HCT116 (cell line): ENCODE data around the gene RNGTT. TPM values are rescaled to one million over a fixed set of nuclear protein-coding genes. Genes with fewer than 3 reads are reported as not detected.

ENCODE experiments used
- ATAC-seq: fragments of 200-7000 bp; cut with Tn5 transposase; 2 replicates; pipeline ENCODE4 v1.9.1; 2020; ENCODE audit warnings: mild to moderate bottlenecking, moderate library complexity
- BruUV-seq: library from RNA; stranded (reverse); fragments of 400-500 nt; replicated peaks from 2 replicates; lab custom pipeline; 2021; lab: Mats Ljungman, UMichigan
- CTCF ChIA-PET: fragments of 300-600 bp; sonication (Branson Sonifier 250); formaldehyde crosslinking; loops from one replicate; lab custom pipeline; 2021; ENCODE audit warnings: antibody characterized with exemption; lab: Charles Lee
- POLR2A ChIA-PET: fragments of 300-600, 350-600 bp; sonication (Branson Sonifier 250); formaldehyde crosslinking; loops from one replicate; lab custom pipeline; 2021; ENCODE audit warnings: antibody characterized with exemption; lab: Charles Lee
- RAD21 ChIA-PET, 2 experiments: fragments of 300-600 bp; sonication (Branson Sonifier 250); formaldehyde crosslinking; loops; one replicate each; lab custom pipeline; 2023; ENCODE audit warnings: low total read pairs in 2 of 2; ENCODE audit not compliant: uncharacterized antibody in 2 of 2, unreplicated experiment in 2 of 2, low non-redundant PET in 1 of 2; lab: Charles Lee
- DNase-seq: peaks from one replicate; pipeline ENCODE4 v3.0.0-alpha.2; 2010; ENCODE audit warnings: low read depth, low spot score
- H2AFZ ChIP-seq: fragments of 200-600 bp; shearing (Covaris generic), sonication (generic); 2 replicates; pipeline ENCODE4 v1.6.1; 2017; ENCODE audit warnings: low read depth, mixed run types, mixed read lengths, antibody characterized with exemption, low read length; ENCODE audit not compliant: poor library complexity, severe bottlenecking
- H3K27ac ChIP-seq: 2 replicates; pipeline ENCODE4 v1.5.1; 2012; ENCODE audit warnings: low read depth, low read length
- H3K27me3 ChIP-seq: fragments of 200-600 bp; sonication (generic); 2 replicates; pipeline ENCODE4 v1.6.1; 2016; ENCODE audit warnings: mixed run types, low read length, mixed read lengths; ENCODE audit not compliant: insufficient read depth
- H3K36me3 ChIP-seq, 2 experiments: fragments of 200-500 bp in 1 of 2; fragments of 200-600 bp in 1 of 2; sonication (Bioruptor generic) in 1 of 2; sonication (generic) in 1 of 2; 2 replicates each; pipeline versions ENCODE4 v1.5.1 to v1.6.1; 2014 to 2016; ENCODE audit warnings: low read length in 2 of 2, inconsistent platforms in 1 of 2, mixed read lengths in 1 of 2, mixed run types in 1 of 2; ENCODE audit not compliant: insufficient read depth in 2 of 2, control insufficient read depth in 1 of 2
- H3K4me1 ChIP-seq, 2 experiments: fragments of 200-600 bp in 1 of 2; sonication (generic) in 1 of 2; 2 replicates each; pipeline versions ENCODE4 v1.5.1 to v1.6.1; 2012 to 2017; ENCODE audit warnings: low read length in 2 of 2, inconsistent platforms in 1 of 2, mild to moderate bottlenecking in 1 of 2, mixed read lengths in 1 of 2, mixed run types in 1 of 2, moderate library complexity in 1 of 2; ENCODE audit not compliant: insufficient read depth in 2 of 2, control insufficient read depth in 1 of 2
- H3K4me2 ChIP-seq: fragments of 200-600 bp; sonication (generic); 2 replicates; pipeline ENCODE4 v1.6.1; 2017; ENCODE audit warnings: mixed run types, low read length, mixed read lengths
- H3K4me3 ChIP-seq, 2 experiments: fragments of 200-600 bp in 1 of 2; sonication (generic) in 1 of 2; replicated peaks in 1 of 2; 2 replicates each; pipeline ENCODE4 v1.5.1; 2011 to 2016; ENCODE audit warnings: low read length in 2 of 2, control low read depth in 1 of 2, low read depth in 1 of 2, mild to moderate bottlenecking in 1 of 2, mixed read lengths in 1 of 2, mixed run types in 1 of 2
- H3K79me2 ChIP-seq: fragments of 200-600 bp; sonication (generic); 2 replicates; pipeline ENCODE4 v1.6.1; 2017; ENCODE audit warnings: mild to moderate bottlenecking, mixed run types, low read length, moderate library complexity, mixed read lengths; ENCODE audit not compliant: insufficient read depth
- H3K9ac ChIP-seq: fragments of 200-600 bp; sonication (generic); 2 replicates; pipeline ENCODE4 v1.6.1; 2016; ENCODE audit warnings: low read length, mixed read lengths
- H3K9me2 ChIP-seq: fragments of 200-600 bp; sonication (generic), shearing (Covaris generic); 2 replicates; pipeline ENCODE4 v1.6.1; 2017; ENCODE audit warnings: mixed run types, mild to moderate bottlenecking, moderate library complexity; ENCODE audit not compliant: insufficient read depth
- H3K9me3 ChIP-seq, 2 experiments: fragments of 200-500 bp in 1 of 2; fragments of 200-600 bp in 1 of 2; sonication (Bioruptor generic) in 1 of 2; sonication (generic) in 1 of 2; 2 replicates each; pipeline ENCODE4 v1.6.1; 2014 to 2017; ENCODE audit warnings: low read length in 2 of 2, mixed read lengths in 2 of 2, inconsistent platforms in 1 of 2, low read depth in 1 of 2, mild to moderate bottlenecking in 1 of 2, mixed run types in 1 of 2, moderate library complexity in 1 of 2; ENCODE audit not compliant: control insufficient read depth in 1 of 2, insufficient read depth in 1 of 2
- H4K20me1 ChIP-seq: fragments of 200-600 bp; sonication (generic), shearing (Covaris generic); 2 replicates; pipeline ENCODE4 v1.6.1; 2017; ENCODE audit warnings: mixed run types, mild to moderate bottlenecking, moderate library complexity; ENCODE audit not compliant: insufficient read depth
- EZH2phosphoT487 ChIP-seq: fragments of 200-600 bp; IDR thresholded peaks from 2 replicates; pipeline ENCODE4 v1.6.1; 2018; ENCODE audit warnings: antibody characterized with exemption, borderline replicate concordance
- JUND ChIP-seq: IDR thresholded peaks from 2 replicates; pipeline ENCODE4 v1.6.1; 2012
- REST ChIP-seq: IDR thresholded peaks from 2 replicates; pipeline ENCODE4 v1.6.1; 2012; ENCODE audit warnings: low read depth
- SP1 ChIP-seq: IDR thresholded peaks from 2 replicates; pipeline ENCODE4 v1.6.1; 2012; ENCODE audit warnings: low read depth
- ZNF274 ChIP-seq: fragments of 200-500 bp; sonication (Bioruptor generic); IDR thresholded peaks from 2 replicates; pipeline ENCODE4 v1.6.1; 2014; ENCODE audit warnings: mild to moderate bottlenecking, low read depth, low read length, inconsistent platforms
- intact Hi-C: fragments of 100-400 bp; cut with micrococcal nuclease; formaldehyde crosslinking; loops from 2 replicates; pipeline ENCODE4 v1.10.0; 2022
- total RNA-seq: library from RNA; stranded (reverse); gene quantifications from one replicate; pipeline ENCODE4 v1.2.1, GENCODE V29; 2021; ENCODE audit not compliant: unreplicated experiment

Gene RNGTT
- total RNA-seq, 1 experiment from 2014 or later, result 23.0 TPM

GRCh38 chr6:88695937-88696336 is 267.5 kb downstream of the RNGTT start (continued):
- no peak for TF ChIP-seq EZH2phosphoT487

GRCh38 chr6:88683734-88684133 is 279.7 kb downstream of the RNGTT start:
- ChIA-PET CTCF (no interaction called here), POLR2A (no interaction called here), RAD21 (no interaction called here)
- intact Hi-C loops, result no loop called here
- Histone ChIP-seq H4K20me1 (no peaks in the 10 kb centered on the region), H3K27ac (no peak overlapping the region), H3K4me1 (0 out of 4 replicates have a peak, but pooled peaks cover 0 to 2% of the 10 kb centered on the region in 2 experiments), H2AFZ (no peak overlapping the region), H3K4me2 (no peak overlapping the region), H3K9me3 (no peaks in the 10 kb centered on the region), H3K9me2 (no peaks in the 10 kb centered on the region), H3K79me2 (no peaks in the 10 kb centered on the region), H3K9ac (no peak overlapping the region), H3K36me3 (no peaks in the 10 kb centered on the region), H3K4me3 (no peak overlapping the region), H3K27me3 (no peaks in the 10 kb centered on the region)
- no peak for ATAC-seq
- no TSS peak for BruUV-seq
- no peak for DNase-seq
- no peak for TF ChIP-seq REST
- TF ChIP-seq SP1, result no peak
- no peak for TF ChIP-seq ZNF274
- TF ChIP-seq JUND, result no peak
